Thyroid gland (tissue), 4 donors: ENCODE data around the gene SFPQ.

ENCODE experiments used
- CTCF ChIP-seq, 6 experiments: fragments of 200-600 bp in 3 of 6; fragments of 450-650 bp in 3 of 6; sonication (generic) in 3 of 6; IDR thresholded peaks; one replicate each; pipeline ENCODE4 v1.5.1; 2016 to 2019; ENCODE audit warnings: antibody characterized with exemption in 6 of 6, mild to moderate bottlenecking in 2 of 6, inconsistent platforms in 1 of 6, moderate library complexity in 1 of 6
- POLR2A ChIP-seq, 2 donors: fragments of 450-650 bp; IDR thresholded peaks; one replicate each; pipeline ENCODE4 v1.6.1; 2017; ENCODE audit warnings: antibody characterized with exemption in 2 of 2, mild to moderate bottlenecking in 2 of 2, moderate library complexity in 1 of 2

- TF ChIP-seq CTCF (IDR thresholded peaks at IDR 0.05) (no peak), POLR2A (IDR thresholded peaks at IDR 0.05) (no peak)
Observed at GRCh38 chr1:35151220-35151619, 41.7 kb downstream of the SFPQ start.
